ENCODE data around the gene HLCS. TPM values are rescaled to one million over a fixed set of nuclear protein-coding genes. Genes with fewer than 3 reads are reported as not detected.

Gene HLCS
- total RNA-seq, 2 donors from 2014 or later: 40.9 to 41.8 TPM

DNA sequence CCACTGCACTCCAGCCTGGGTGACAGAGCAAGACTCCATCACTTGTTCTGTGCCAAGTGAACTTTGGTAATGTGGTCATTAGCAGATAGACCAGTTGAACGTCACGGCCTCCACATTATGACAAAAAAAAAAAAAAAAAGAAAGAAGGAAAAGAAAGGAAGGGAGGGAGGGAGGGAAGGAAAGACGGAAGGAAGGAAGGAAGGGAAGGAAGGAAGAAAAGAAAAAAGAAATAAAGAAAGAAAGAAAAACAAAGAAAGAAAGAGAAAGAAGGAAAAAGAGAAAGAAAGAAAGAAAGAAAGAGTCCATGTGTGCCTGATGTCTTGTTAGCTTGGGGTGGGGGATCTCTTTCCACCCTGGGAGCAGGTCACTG is 222.3 kb downstream of the HLCS start:
- Histone ChIP-seq H3K4me3 (no peak overlapping the region), H3K9me3 (no peaks in the 10 kb centered on the region), H3K27me3 (replicated peaks; ENCODE audit: insufficient read depth) (no peaks in the 10 kb centered on the region), H3K36me3 (no peaks in the 10 kb centered on the region), H3K27ac (no peak overlapping the region), H3K4me1 (replicated peaks) (no peaks in the 10 kb centered on the region)
- 94% methylated on average over 3 of the region's 3 CpGs for WGBS
- no peak for DNase-seq (ENCODE audit: low spot score)
- intact Hi-C loops (cut with DNase I): no loop called here
- TF ChIP-seq POLR2A (IDR thresholded peaks at IDR 0.05): no peak
- TF ChIP-seq, protein P1, sequence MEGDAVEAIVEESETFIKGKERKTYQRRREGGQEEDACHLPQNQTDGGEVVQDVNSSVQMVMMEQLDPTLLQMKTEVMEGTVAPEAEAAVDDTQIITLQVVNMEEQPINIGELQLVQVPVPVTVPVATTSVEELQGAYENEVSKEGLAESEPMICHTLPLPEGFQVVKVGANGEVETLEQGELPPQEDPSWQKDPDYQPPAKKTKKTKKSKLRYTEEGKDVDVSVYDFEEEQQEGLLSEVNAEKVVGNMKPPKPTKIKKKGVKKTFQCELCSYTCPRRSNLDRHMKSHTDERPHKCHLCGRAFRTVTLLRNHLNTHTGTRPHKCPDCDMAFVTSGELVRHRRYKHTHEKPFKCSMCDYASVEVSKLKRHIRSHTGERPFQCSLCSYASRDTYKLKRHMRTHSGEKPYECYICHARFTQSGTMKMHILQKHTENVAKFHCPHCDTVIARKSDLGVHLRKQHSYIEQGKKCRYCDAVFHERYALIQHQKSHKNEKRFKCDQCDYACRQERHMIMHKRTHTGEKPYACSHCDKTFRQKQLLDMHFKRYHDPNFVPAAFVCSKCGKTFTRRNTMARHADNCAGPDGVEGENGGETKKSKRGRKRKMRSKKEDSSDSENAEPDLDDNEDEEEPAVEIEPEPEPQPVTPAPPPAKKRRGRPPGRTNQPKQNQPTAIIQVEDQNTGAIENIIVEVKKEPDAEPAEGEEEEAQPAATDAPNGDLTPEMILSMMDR (IDR thresholded peaks at IDR 0.05): no peak
- TF ChIP-seq POLR2AphosphoS5 (IDR thresholded peaks at IDR 0.05): no peak

DNA sequence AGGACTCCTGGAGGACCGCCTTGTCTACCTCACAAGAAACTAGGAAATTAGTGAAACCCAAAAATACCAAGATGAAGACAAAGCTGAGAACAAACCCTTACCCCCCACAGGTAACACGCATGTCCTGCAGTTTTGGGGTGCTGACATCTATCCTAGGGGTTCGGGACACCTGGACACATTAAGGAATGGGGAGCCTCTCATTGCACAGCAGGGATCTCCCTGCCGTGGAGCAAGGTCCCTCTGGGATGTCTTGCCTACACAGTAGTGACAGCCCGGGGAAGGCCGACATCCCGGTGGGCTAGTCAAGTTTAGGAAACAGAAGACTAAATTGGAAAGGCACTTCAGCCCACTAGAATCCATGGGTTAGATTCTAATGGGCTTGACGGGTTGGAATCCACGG is 223.0 kb downstream of the HLCS start:
- no peaks in the 10 kb centered on the region for H3K4me1 ChIP-seq (replicated peaks)
- no peak overlapping the region for H3K4me3 ChIP-seq
- no peak for TF ChIP-seq POLR2A (IDR thresholded peaks at IDR 0.05)
- TF ChIP-seq, protein P1 (IDR thresholded peaks at IDR 0.05): no peak
- TF ChIP-seq POLR2AphosphoS5 (IDR thresholded peaks at IDR 0.05): no peak
- 97% methylated on average over 9 of the region's 9 CpGs for WGBS
- DNase-seq (ENCODE audit: low spot score): no peak
- no peak overlapping the region for H3K27ac ChIP-seq
- H3K27me3 ChIP-seq (replicated peaks; ENCODE audit: insufficient read depth): no peaks in the 10 kb centered on the region
- intact Hi-C loops (cut with DNase I): no loop called here
- H3K9me3 ChIP-seq: no peaks in the 10 kb centered on the region
- H3K36me3 ChIP-seq: no peaks in the 10 kb centered on the region

DNA sequence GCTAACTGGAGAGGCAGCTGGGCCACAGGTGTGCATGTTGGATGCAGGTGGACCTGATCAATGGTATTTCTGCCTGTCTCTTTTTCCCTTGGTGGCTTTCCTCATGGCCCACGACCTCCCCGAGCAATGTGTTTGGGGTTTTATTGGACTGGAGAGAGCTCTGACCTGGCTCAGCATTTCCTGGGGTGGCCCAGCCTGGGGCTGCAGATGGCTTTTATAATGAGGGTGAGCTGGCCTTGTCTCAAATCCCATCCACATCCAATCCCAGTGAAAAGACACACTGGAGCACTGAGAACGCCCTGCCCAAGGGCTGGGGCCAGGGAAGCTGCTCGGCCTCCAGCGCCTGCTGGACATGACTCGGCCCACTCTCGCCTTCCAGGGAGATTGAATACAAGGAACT is 223.5 kb downstream of the HLCS start:
- Histone ChIP-seq H3K27ac (no peak overlapping the region), H3K27me3 (replicated peaks; ENCODE audit: insufficient read depth) (no peaks in the 10 kb centered on the region), H3K4me3 (no peak overlapping the region), H3K4me1 (replicated peaks) (no peaks in the 10 kb centered on the region), H3K9me3 (no peaks in the 10 kb centered on the region), H3K36me3 (no peaks in the 10 kb centered on the region)
- TF ChIP-seq, protein P1 (IDR thresholded peaks at IDR 0.05): no peak
- TF ChIP-seq POLR2AphosphoS5 (IDR thresholded peaks at IDR 0.05) (no peak), POLR2A (IDR thresholded peaks at IDR 0.05) (no peak)
- WGBS: 94% methylated on average over 5 of the region's 7 CpGs
- DNase-seq (ENCODE audit: low spot score): no peak
- intact Hi-C loops (cut with DNase I): no loop called here

DNA sequence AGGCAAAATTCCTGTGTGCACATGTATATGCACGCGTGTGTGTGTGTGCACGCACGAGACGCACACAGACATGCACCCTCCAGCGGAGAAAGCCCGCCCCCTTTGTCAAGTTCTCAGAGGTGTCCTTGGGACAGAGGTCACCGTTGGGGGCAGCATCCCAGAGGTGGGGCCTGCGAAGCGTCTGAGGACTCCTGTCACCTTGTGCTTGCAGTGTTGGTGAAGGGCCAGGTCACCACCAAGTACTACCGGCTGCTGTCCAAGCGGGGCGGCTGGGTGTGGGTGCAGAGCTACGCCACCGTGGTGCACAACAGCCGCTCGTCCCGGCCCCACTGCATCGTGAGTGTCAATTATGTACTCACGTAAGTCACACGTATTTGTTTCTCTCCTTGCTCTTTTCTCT is 225.0 kb downstream of the HLCS start:
- H3K9me3 ChIP-seq: no peaks in the 10 kb centered on the region
- H3K4me3 ChIP-seq: no peak overlapping the region
- H3K4me1 ChIP-seq (replicated peaks): no peaks in the 10 kb centered on the region
- TF ChIP-seq POLR2AphosphoS5 (IDR thresholded peaks at IDR 0.05): no peak
- TF ChIP-seq, protein P1 (IDR thresholded peaks at IDR 0.05): no peak
- no peak for TF ChIP-seq POLR2A (IDR thresholded peaks at IDR 0.05)
- no peak for DNase-seq (ENCODE audit: low spot score)
- WGBS: 89% methylated on average over 21 of the region's 21 CpGs
- H3K27me3 ChIP-seq (replicated peaks; ENCODE audit: insufficient read depth): no peaks in the 10 kb centered on the region
- H3K36me3 ChIP-seq: no peaks in the 10 kb centered on the region
- intact Hi-C loops (cut with DNase I): no loop called here
- H3K27ac ChIP-seq: no peak overlapping the region

DNA sequence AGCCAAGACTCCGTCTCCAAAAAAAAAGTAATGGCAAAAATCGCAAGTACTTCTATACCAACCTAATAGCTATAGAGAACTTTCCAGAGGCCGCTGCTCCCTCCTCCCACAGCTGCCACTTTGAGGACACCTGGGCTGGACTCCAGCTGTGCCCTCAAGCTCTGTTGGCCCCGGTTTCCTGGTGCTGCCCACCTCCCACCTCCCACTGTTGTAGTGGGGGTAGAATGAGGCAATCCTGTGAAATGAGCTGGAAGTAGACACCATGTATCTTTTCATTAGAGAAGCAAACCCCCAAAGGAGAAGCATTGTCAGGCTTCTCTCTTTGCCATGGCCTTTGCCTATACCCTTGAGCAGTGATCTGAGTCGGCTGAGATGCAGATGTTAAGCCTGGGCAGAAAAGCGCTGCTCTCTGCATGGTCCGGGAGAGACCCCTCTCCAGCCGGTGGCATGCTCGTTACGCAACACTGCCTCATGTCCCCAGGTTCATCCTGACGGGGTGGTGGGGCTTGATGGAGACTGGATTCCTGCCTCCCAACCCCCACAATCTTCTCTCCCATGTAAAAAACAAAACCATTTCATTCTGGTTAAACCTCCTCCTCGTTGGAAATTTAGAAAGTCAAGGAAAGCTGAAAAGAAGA is 227.9 kb downstream of the HLCS start:
- no peak for DNase-seq (ENCODE audit: low spot score)
- no peak overlapping the region for H3K27ac ChIP-seq
- WGBS: 71% methylated on average over 12 of the region's 12 CpGs
- TF ChIP-seq, protein P1 (IDR thresholded peaks at IDR 0.05): no peak
- intact Hi-C loops (cut with DNase I): no loop called here
- no peaks in the 10 kb centered on the region for H3K4me1 ChIP-seq (replicated peaks)
- no peaks in the 10 kb centered on the region for H3K36me3 ChIP-seq
- no peaks in the 10 kb centered on the region for H3K27me3 ChIP-seq (replicated peaks; ENCODE audit: insufficient read depth)
- no peaks in the 10 kb centered on the region for H3K9me3 ChIP-seq
- H3K4me3 ChIP-seq: no peak overlapping the region

Data from prostate gland (tissue), 2 donors.